ENCODE results near the gene MBP.

DNA sequence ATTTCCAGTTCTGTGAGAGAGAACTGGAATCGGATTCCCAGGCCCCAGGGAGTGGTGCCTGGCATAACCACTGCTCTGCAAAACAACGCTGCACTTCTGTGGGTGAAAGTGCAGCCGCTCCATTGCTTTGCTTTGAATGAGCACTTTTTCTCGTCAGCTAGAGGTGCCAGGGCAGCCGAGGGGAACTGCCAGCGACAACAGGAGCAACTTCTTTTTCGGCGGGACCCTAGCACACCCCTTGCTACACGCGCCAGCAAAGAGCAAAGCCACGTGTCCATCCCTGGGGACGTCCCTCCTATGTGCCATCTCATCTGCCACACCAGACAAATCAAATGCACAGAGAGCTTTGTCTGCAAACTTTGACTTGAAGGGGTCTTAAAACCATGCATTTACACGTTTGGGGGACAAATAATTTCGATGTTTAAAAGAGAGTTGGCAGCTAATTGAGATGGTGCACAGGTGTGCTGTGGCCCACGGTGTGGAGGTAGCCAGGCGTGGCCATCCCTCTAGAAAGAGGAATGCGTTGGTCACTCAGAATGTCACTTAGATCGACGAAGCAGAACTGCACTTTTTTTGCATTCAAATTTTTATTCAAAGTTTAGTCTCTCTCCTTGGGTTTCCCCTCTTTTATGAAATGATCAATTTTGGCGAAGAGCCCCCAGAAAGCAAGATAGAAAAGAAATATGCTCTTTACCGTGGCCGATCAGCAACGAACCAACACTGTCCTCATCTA is 151.8 kb downstream of the MBP start:
- TF ChIP-seq, protein P1, sequence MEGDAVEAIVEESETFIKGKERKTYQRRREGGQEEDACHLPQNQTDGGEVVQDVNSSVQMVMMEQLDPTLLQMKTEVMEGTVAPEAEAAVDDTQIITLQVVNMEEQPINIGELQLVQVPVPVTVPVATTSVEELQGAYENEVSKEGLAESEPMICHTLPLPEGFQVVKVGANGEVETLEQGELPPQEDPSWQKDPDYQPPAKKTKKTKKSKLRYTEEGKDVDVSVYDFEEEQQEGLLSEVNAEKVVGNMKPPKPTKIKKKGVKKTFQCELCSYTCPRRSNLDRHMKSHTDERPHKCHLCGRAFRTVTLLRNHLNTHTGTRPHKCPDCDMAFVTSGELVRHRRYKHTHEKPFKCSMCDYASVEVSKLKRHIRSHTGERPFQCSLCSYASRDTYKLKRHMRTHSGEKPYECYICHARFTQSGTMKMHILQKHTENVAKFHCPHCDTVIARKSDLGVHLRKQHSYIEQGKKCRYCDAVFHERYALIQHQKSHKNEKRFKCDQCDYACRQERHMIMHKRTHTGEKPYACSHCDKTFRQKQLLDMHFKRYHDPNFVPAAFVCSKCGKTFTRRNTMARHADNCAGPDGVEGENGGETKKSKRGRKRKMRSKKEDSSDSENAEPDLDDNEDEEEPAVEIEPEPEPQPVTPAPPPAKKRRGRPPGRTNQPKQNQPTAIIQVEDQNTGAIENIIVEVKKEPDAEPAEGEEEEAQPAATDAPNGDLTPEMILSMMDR (conservative IDR thresholded peaks at IDR 0.05; ENCODE audit: low read depth, low read length), result no peak
- TF ChIP-seq EZH2 (IDR thresholded peaks at IDR 0.05; ENCODE audit: borderline replicate concordance, low read depth, low read length, poor library complexity, severe bottlenecking), result no peak
